ENCODE data around the gene PCDHGA7. TPM values are rescaled to one million over a fixed set of nuclear protein-coding genes. Genes with fewer than 3 reads are reported as not detected.

The PCDHGA7 gene
- total RNA-seq, 2 donors, result 0.67 to 1.0 TPM

GRCh38 chr5:141412854-141413539, 30.5 kb downstream of the PCDHGA7 start, which contains the start of gene PCDHGA10:
TSS of gene PCDHGA10 (plus strand) at chr5:141412987. CDS start at chr5:141413176, 189 bp downstream.

GRCh38 chr5:141417494-141418172, 35.1 kb downstream of the PCDHGA7 start, which contains the start of gene PCDHGB7:
TSS of gene PCDHGB7 (plus strand) at chr5:141417677. CDS start at chr5:141417860, 183 bp downstream.

GRCh38 chr5:141420855-141421488, 38.4 kb downstream of the PCDHGA7 start, which contains the start of gene PCDHGA11:
TSS of gene PCDHGA11 (plus strand) at chr5:141421051. CDS start at chr5:141421228, 177 bp downstream.

GRCh38 chr5:141430332-141431113, 48.0 kb downstream of the PCDHGA7 start, which contains the start of gene PCDHGA12:
TSS of gene PCDHGA12 (plus strand) at chr5:141430507. CDS start at chr5:141430760, 253 bp downstream.

Other genes with a start within 250 kb of the PCDHGA7 start
- gene PCDHB5, start 247.5 kb upstream of the PCDHGA7 start, total RNA-seq, result under 1 TPM in 1 of 2 donors, not detected in 1; 0.69 TPM
- not detected for gene PCDHB6, start 232.7 kb upstream of the PCDHGA7 start, total RNA-seq
- under 1 TPM; under 0.01 TPM for gene PCDHB7, start 210.1 kb upstream of the PCDHGA7 start, total RNA-seq
- gene PCDHB8, start 205.0 kb upstream of the PCDHGA7 start, total RNA-seq, result under 1 TPM in 1 of 2 donors, not detected in 1; under 0.01 TPM
- not detected for gene PCDHB16, start 200.4 kb upstream of the PCDHGA7 start, total RNA-seq
- under 1 TPM in 1 of 2 donors, not detected in 1; under 0.01 TPM for gene PCDHB9, start 195.6 kb upstream of the PCDHGA7 start, total RNA-seq
- under 1 TPM in 1 of 2 donors, not detected in 1; under 0.01 TPM for gene PCDHB10, start 190.4 kb upstream of the PCDHGA7 start, total RNA-seq
- gene PCDHB11, start 183.1 kb upstream of the PCDHGA7 start, total RNA-seq, result not detected
- gene PCDHB12, start 174.0 kb upstream of the PCDHGA7 start, total RNA-seq, result under 1 TPM in 1 of 2 donors, not detected in 1; under 0.01 TPM
- under 1 TPM; under 0.01 to 0.34 TPM for gene PCDHB13, start 168.8 kb upstream of the PCDHGA7 start, total RNA-seq
- under 1 TPM in 1 of 2 donors, not detected in 1; under 0.01 TPM for gene PCDHB14, start 159.4 kb upstream of the PCDHGA7 start, total RNA-seq
- gene PCDHB15, start 137.3 kb upstream of the PCDHGA7 start, total RNA-seq, result not detected
- gene SLC25A2, start 78.7 kb upstream of the PCDHGA7 start, total RNA-seq, result not detected
- gene TAF7, start 62.0 kb upstream of the PCDHGA7 start, total RNA-seq, result 10 to 100 TPM; 24.8 to 46.6 TPM
- under 1 TPM; under 0.01 TPM for gene PCDHGA1, start 52.2 kb upstream of the PCDHGA7 start, total RNA-seq
- under 1 TPM; 0.67 to 0.69 TPM for gene PCDHGA2, start 44.0 kb upstream of the PCDHGA7 start, total RNA-seq
- gene PCDHGA3, start 38.9 kb upstream of the PCDHGA7 start, total RNA-seq, result under 1 TPM; 0.67 to 0.69 TPM
- gene PCDHGB1, start 32.6 kb upstream of the PCDHGA7 start, total RNA-seq, result under 1 TPM; 0.33 to 0.69 TPM
- gene PCDHGA4, start 27.7 kb upstream of the PCDHGA7 start, total RNA-seq, result 1 to 10 TPM in 1 of 2 donors, under 1 TPM in 1; 0.67 to 1.0 TPM
- 1 to 10 TPM in 1 of 2 donors, under 1 TPM in 1; 0.67 to 1.0 TPM for gene PCDHGB2, start 22.7 kb upstream of the PCDHGA7 start, total RNA-seq
- gene PCDHGA5, start 18.6 kb upstream of the PCDHGA7 start, total RNA-seq, result under 1 TPM; under 0.01 to 0.69 TPM
- gene PCDHGB3, start 12.5 kb upstream of the PCDHGA7 start, total RNA-seq, result under 1 TPM; 0.69 to 1.00 TPM
- gene PCDHGA6, start 8.9 kb upstream of the PCDHGA7 start, total RNA-seq, result 1 to 10 TPM in 1 of 2 donors, under 1 TPM in 1; 1.00 to 2.1 TPM
- gene PCDHGB4, start 5.0 kb downstream of the PCDHGA7 start, total RNA-seq, result 1 to 10 TPM; 5.3 to 5.9 TPM
- under 1 TPM; 0.34 to 0.67 TPM for gene PCDHGA8, start 9.9 kb downstream of the PCDHGA7 start, total RNA-seq
- 10 to 100 TPM in 1 of 2 donors, 1 to 10 TPM in 1; 8.7 to 12.0 TPM for gene PCDHGB5, start 15.2 kb downstream of the PCDHGA7 start, total RNA-seq
- 1 to 10 TPM in 1 of 2 donors, under 1 TPM in 1; 1.00 to 1.4 TPM for gene PCDHGA9, start 20.0 kb downstream of the PCDHGA7 start, total RNA-seq
- gene PCDHGB6, start 25.3 kb downstream of the PCDHGA7 start, total RNA-seq, result 1 to 10 TPM; 1.4 to 1.7 TPM
- gene PCDHGA10, start 30.2 kb downstream of the PCDHGA7 start, total RNA-seq, result 1 to 10 TPM; 4.5 to 5.0 TPM
- 1 to 10 TPM; 3.7 to 3.8 TPM for gene PCDHGB7, start 34.9 kb downstream of the PCDHGA7 start, total RNA-seq
- 1 to 10 TPM; 3.7 to 4.8 TPM for gene PCDHGA11, start 38.3 kb downstream of the PCDHGA7 start, total RNA-seq
- gene PCDHGA12, start 47.8 kb downstream of the PCDHGA7 start, total RNA-seq, result 10 to 100 TPM; 28.0 to 36.8 TPM
- 10 to 100 TPM; 50.2 to 64.6 TPM for gene PCDHGC3, start 93.2 kb downstream of the PCDHGA7 start, total RNA-seq
- 1 to 10 TPM; 1.4 to 1.7 TPM for gene PCDHGC4, start 102.3 kb downstream of the PCDHGA7 start, total RNA-seq
- gene PCDHGC5, start 106.3 kb downstream of the PCDHGA7 start, total RNA-seq, result 1 to 10 TPM; 1.0 to 2.0 TPM
- 10 to 100 TPM; 12.4 to 23.3 TPM for gene DIAPH1, start 236.3 kb downstream of the PCDHGA7 start, total RNA-seq

Measured in melanocyte of skin (primary cell).